OCI-LY7 (cell line): ENCODE data around the gene WEE2. TPM values are rescaled to one million over a fixed set of nuclear protein-coding genes. Genes with fewer than 3 reads are reported as not detected.

Experiments
- BruUV-seq: library from RNA; stranded (reverse); fragments of 400-500 nt; replicated peaks from 2 replicates; lab custom pipeline; 2021; lab: Mats Ljungman, UMichigan
- CTCF ChIA-PET: fragments of 300-600 bp; sonication (Branson Sonifier 250); formaldehyde crosslinking; loops from one replicate; lab custom pipeline; 2022; ENCODE audit warnings: antibody characterized with exemption; ENCODE audit not compliant: unreplicated experiment; lab: Charles Lee
- POLR2A ChIA-PET: fragments of 300-600 bp; sonication (Branson Sonifier 250); formaldehyde crosslinking; loops from one replicate; lab custom pipeline; 2022; ENCODE audit warnings: antibody characterized with exemption; lab: Charles Lee
- DNase-seq: peaks from one replicate; pipeline ENCODE4 v3.0.0-alpha.2; 2015; ENCODE audit warnings: low spot score
- H2AFZ ChIP-seq: fragments of 200-600 bp; sonication (generic), shearing (Covaris generic); 2 replicates; pipeline ENCODE4 v1.6.1; 2014; ENCODE audit warnings: mild to moderate bottlenecking, antibody characterized with exemption, low read length, moderate library complexity
- H3K27ac ChIP-seq: fragments of 200-600 bp; sonication (generic); 2 replicates; pipeline ENCODE4 v1.5.1; 2014; ENCODE audit warnings: mixed run types, low read depth, mild to moderate bottlenecking, moderate library complexity, low read length, inconsistent platforms; ENCODE audit not compliant: poor library complexity, severe bottlenecking
- H3K36me3 ChIP-seq: fragments of 200-600 bp; sonication (generic); 2 replicates; pipeline ENCODE4 v1.6.1; 2014; ENCODE audit warnings: mild to moderate bottlenecking, antibody characterized with exemption, low read length, moderate library complexity, mixed read lengths; ENCODE audit not compliant: insufficient read depth
- H3K4me1 ChIP-seq: fragments of 200-600 bp; sonication (generic); 2 replicates; pipeline ENCODE4 v1.5.1; 2014; ENCODE audit warnings: mild to moderate bottlenecking, low read length; ENCODE audit not compliant: insufficient read depth, poor library complexity, severe bottlenecking
- H3K4me2 ChIP-seq: fragments of 200-600 bp; sonication (generic); 2 replicates; pipeline ENCODE4 v1.6.1; 2014; ENCODE audit warnings: mild to moderate bottlenecking, low read length
- H3K4me3 ChIP-seq: fragments of 200-600 bp; sonication (generic); 2 replicates; pipeline ENCODE4 v1.5.1; 2014; ENCODE audit warnings: mild to moderate bottlenecking, low read depth, low read length; ENCODE audit not compliant: poor library complexity, severe bottlenecking
- H3K79me2 ChIP-seq: fragments of 200-600 bp; sonication (generic); 2 replicates; pipeline ENCODE4 v1.6.1; 2016; ENCODE audit warnings: low read depth, mild to moderate bottlenecking, low read length, moderate library complexity, mixed read lengths; ENCODE audit not compliant: insufficient read depth
- H3K9me2 ChIP-seq: fragments of 200-600 bp; sonication (generic); 2 replicates; pipeline ENCODE4 v1.6.1; 2016; ENCODE audit warnings: mild to moderate bottlenecking, low read length, mixed read lengths; ENCODE audit not compliant: insufficient read depth
- H3K9me3 ChIP-seq: fragments of 200-600 bp; sonication (generic); 2 replicates; pipeline ENCODE4 v1.6.1; 2014; ENCODE audit warnings: mild to moderate bottlenecking, mixed run types, low read length, mixed read lengths
- H4K20me1 ChIP-seq: fragments of 200-600 bp; sonication (generic); 2 replicates; pipeline ENCODE4 v1.6.1; 2014; ENCODE audit warnings: mild to moderate bottlenecking, antibody characterized with exemption, low read length, moderate library complexity, mixed read lengths; ENCODE audit not compliant: insufficient read depth
- EZH2phosphoT487 ChIP-seq: fragments of 200-600 bp; sonication (generic); IDR thresholded peaks from 2 replicates; pipeline ENCODE4 v1.6.1; 2018; ENCODE audit warnings: low read depth, borderline replicate concordance, mild to moderate bottlenecking, mixed run types, antibody characterized with exemption, low read length, moderate library complexity, mixed read lengths
- intact Hi-C: fragments of 100-400 bp; cut with micrococcal nuclease; formaldehyde crosslinking; loops from one replicate; pipeline ENCODE4 v1.10.0; 2022; ENCODE audit not compliant: unreplicated experiment
- total RNA-seq, 2 experiments: library from RNA; depleted of rRNA in 1 of 2; stranded (reverse); fragments of >200 nt in 1 of 2; shearing (Covaris generic) in 1 of 2; gene quantifications; 2 replicates each; pipeline ENCODE4 v1.2.3, GENCODE V29; 2014 to 2022
- TF ChIP-seq, protein P1 (sequence below): fragments of 200-600 bp; sonication (generic); conservative IDR thresholded peaks from 2 replicates; pipeline ENCODE4 v1.5.1; 2014; ENCODE audit warnings: mild to moderate bottlenecking, antibody characterized with exemption, low read length, moderate library complexity, mixed read lengths

Gene WEE2
- total RNA-seq, 2 experiments from 2014 or later, result not detected

GRCh38 chr7:141666071-141666470 lies 42.1 kb upstream of the WEE2 start:
- no TSS peak for BruUV-seq
- no peaks in the 10 kb centered on the region for H3K9me3 ChIP-seq
- no peaks in the 10 kb centered on the region for H3K9me2 ChIP-seq
- no peaks in the 10 kb centered on the region for H3K36me3 ChIP-seq
- intact Hi-C loops, result no loop called here
- H3K27ac ChIP-seq, result no peak overlapping the region
- ChIA-PET CTCF (no interaction called here), POLR2A (no interaction called here)
- peaks cover 14% of the 10 kb centered on the region for H3K4me1 ChIP-seq
- no peak overlapping the region for H3K4me3 ChIP-seq
- H3K79me2 ChIP-seq, result no peaks in the 10 kb centered on the region
- H2AFZ ChIP-seq, result no peak overlapping the region
- no peaks in the 10 kb centered on the region for H4K20me1 ChIP-seq
- no peak for DNase-seq
- no peak overlapping the region for H3K4me2 ChIP-seq
- TF ChIP-seq EZH2phosphoT487, result no peak
- TF ChIP-seq, protein P1, sequence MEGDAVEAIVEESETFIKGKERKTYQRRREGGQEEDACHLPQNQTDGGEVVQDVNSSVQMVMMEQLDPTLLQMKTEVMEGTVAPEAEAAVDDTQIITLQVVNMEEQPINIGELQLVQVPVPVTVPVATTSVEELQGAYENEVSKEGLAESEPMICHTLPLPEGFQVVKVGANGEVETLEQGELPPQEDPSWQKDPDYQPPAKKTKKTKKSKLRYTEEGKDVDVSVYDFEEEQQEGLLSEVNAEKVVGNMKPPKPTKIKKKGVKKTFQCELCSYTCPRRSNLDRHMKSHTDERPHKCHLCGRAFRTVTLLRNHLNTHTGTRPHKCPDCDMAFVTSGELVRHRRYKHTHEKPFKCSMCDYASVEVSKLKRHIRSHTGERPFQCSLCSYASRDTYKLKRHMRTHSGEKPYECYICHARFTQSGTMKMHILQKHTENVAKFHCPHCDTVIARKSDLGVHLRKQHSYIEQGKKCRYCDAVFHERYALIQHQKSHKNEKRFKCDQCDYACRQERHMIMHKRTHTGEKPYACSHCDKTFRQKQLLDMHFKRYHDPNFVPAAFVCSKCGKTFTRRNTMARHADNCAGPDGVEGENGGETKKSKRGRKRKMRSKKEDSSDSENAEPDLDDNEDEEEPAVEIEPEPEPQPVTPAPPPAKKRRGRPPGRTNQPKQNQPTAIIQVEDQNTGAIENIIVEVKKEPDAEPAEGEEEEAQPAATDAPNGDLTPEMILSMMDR, result no peak

- intact Hi-C loops, result no loop called here
- CTCF ChIA-PET, result no interaction called here
- no peaks in the 10 kb centered on the region for H3K9me3 ChIP-seq
- H3K4me1 ChIP-seq, result no peaks in the 10 kb centered on the region
- POLR2A ChIA-PET, result interaction anchor here (0.8 kb wide), 1 partner anchor 59 kb away, joined by 3 read pairs; no protein-coding TSS in a partner anchor
- no peaks in the 10 kb centered on the region for H3K36me3 ChIP-seq
- DNase-seq, result no peak
- H3K27ac ChIP-seq, result no peak overlapping the region
- no peak overlapping the region for H2AFZ ChIP-seq
- H3K4me2 ChIP-seq, result no peak overlapping the region
- H3K9me2 ChIP-seq, result no peaks in the 10 kb centered on the region
- H4K20me1 ChIP-seq, result no peaks in the 10 kb centered on the region
- H3K79me2 ChIP-seq, result no peaks in the 10 kb centered on the region
- no peak for TF ChIP-seq EZH2phosphoT487
- TF ChIP-seq, protein P1, result no peak
- no TSS peak for BruUV-seq
- H3K4me3 ChIP-seq, result no peak overlapping the region
These were observed 39.3 kb upstream of the WEE2 start for GRCh38 chr7:141668853-141669252.

DNA sequence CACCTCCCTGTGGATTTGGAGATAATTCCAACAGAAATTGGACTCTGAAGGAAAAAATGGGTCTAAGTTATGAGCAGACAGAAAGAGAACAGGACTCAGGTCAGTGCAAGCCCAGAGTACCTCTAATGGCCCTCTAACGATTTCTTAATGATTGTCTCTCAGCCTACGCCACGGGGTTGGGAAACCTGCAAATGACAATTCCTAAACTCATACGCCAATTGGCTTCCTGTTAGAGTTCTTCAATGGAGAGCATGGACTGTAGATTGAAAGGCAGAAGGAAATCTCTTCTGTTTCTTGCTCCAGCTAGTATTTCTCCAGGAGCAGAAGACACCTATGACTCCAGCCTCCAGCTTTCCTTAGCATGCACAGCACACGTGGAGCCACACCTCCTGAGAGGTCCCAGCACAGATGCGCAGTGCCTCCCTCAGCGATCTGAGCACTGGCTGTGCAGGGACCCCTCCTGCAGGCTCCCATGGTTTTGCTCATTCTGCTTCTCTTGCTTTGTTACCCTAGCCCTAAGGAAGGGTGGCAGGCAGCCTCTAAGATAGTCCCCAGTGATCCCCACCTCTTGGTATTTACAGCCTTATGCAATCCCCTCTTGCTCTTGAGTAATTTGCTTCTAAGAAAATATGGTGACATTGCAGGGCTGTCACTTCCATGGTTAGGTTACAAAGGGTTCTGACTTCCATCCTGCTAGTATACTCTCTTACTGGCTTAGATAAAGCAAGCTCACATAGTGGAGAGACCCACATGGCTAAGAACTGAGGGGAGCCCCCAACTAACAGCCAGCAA lies 36.3 kb upstream of the WEE2 start:
- DNase-seq, result no peak
- H3K4me1 ChIP-seq, result no peaks in the 10 kb centered on the region
- no peaks in the 10 kb centered on the region for H3K9me3 ChIP-seq
- no peaks in the 10 kb centered on the region for H3K9me2 ChIP-seq
- CTCF ChIA-PET, result no interaction called here
- H4K20me1 ChIP-seq, result no peaks in the 10 kb centered on the region
- POLR2A ChIA-PET, result no interaction called here
- H3K36me3 ChIP-seq, result no peaks in the 10 kb centered on the region
- no peaks in the 10 kb centered on the region for H3K79me2 ChIP-seq
- no peak overlapping the region for H3K4me3 ChIP-seq
- BruUV-seq, result no TSS peak
- no peak overlapping the region for H3K27ac ChIP-seq
- H3K4me2 ChIP-seq, result no peak overlapping the region
- no peak overlapping the region for H2AFZ ChIP-seq
- intact Hi-C loops, result no loop called here
- TF ChIP-seq EZH2phosphoT487, result no peak
- TF ChIP-seq, protein P1, result no peak
